SK-N-SH (cell line): ENCODE measurements around the gene BAHCC1. TPM values are rescaled to one million over a fixed set of nuclear protein-coding genes. Genes with fewer than 3 reads are reported as not detected.

Experiments used
- CTCF ChIA-PET: fragments of 300-600, 350-600 bp; formaldehyde crosslinking; extraction: SDS; loops from one replicate; lab custom pipeline; 2021; lab: Yijun Ruan, JAX
- POLR2A ChIA-PET: fragments of 350-600 bp; sonication (Branson Sonifier 250); formaldehyde crosslinking; extraction: SDS; loops from one replicate; lab custom pipeline; 2020; ENCODE audit warnings: antibody characterized with exemption, inconsistent platforms; lab: Yijun Ruan, JAX
- DNase-seq: peaks from one replicate; pipeline ENCODE4 v3.0.0; 2012
- H2AFZ ChIP-seq: fragments of 200-600 bp; sonication (generic); 2 replicates; pipeline ENCODE4 v1.8.1; 2016; ENCODE audit warnings: antibody characterized with exemption, mild to moderate bottlenecking, low read depth
- H3F3A ChIP-seq: fragments of 200-600 bp; sonication (generic); replicated peaks from 2 replicates; pipeline ENCODE3; 2016; ENCODE audit warnings: antibody characterized with exemption, mild to moderate bottlenecking; ENCODE audit not compliant: insufficient read depth
- H3K27ac ChIP-seq, 2 experiments: fragments of 200-500 bp in 1 of 2; fragments of 200-600 bp in 1 of 2; sonication (Bioruptor generic) in 1 of 2; sonication (generic), shearing (Covaris generic) in 1 of 2; 2 replicates each; pipeline versions ENCODE4 v1.5.1 to v1.6.1; 2014 to 2016; ENCODE audit warnings: low read depth in 2 of 2, inconsistent platforms in 1 of 2, low read length in 1 of 2, mild to moderate bottlenecking in 1 of 2, mixed read lengths in 1 of 2
- H3K27me3 ChIP-seq: fragments of 200-600 bp; sonication (generic), shearing (Covaris generic); 2 replicates; pipeline ENCODE4 v1.6.1; 2016; ENCODE audit warnings: mixed run types; ENCODE audit not compliant: insufficient read depth
- H3K36me3 ChIP-seq, 2 experiments: fragments of 200-500 bp in 1 of 2; fragments of 200-600 bp in 1 of 2; sonication (Bioruptor generic) in 1 of 2; sonication (generic) in 1 of 2; replicated peaks in 1 of 2; 2 replicates each; pipeline versions ENCODE3 to v1.5.1; 2014 to 2016; ENCODE audit warnings: low read length in 1 of 2, mild to moderate bottlenecking in 1 of 2; ENCODE audit not compliant: insufficient read depth in 2 of 2, control insufficient read depth in 1 of 2
- H3K4me1 ChIP-seq, 2 experiments: fragments of 200-500 bp in 1 of 2; fragments of 200-600 bp in 1 of 2; sonication (Bioruptor generic) in 1 of 2; sonication (generic), shearing (Covaris generic) in 1 of 2; 2 replicates each; pipeline versions ENCODE4 v1.5.1 to v1.6.1; 2014 to 2016; ENCODE audit warnings: low read depth in 1 of 2, low read length in 1 of 2, mixed run types in 1 of 2; ENCODE audit not compliant: insufficient read depth in 2 of 2, control insufficient read depth in 1 of 2
- H3K4me2 ChIP-seq: fragments of 200-600 bp; sonication (generic), shearing (Covaris generic); 2 replicates; pipeline ENCODE4 v1.6.1; 2017; ENCODE audit warnings: mixed run types
- H3K4me3 ChIP-seq, 2 experiments: fragments of 200-500 bp in 1 of 2; fragments of 200-600 bp in 1 of 2; sonication (Bioruptor generic) in 1 of 2; sonication (generic), shearing (Covaris generic) in 1 of 2; 2 replicates each; pipeline versions ENCODE4 v1.5.1 to v1.8.1; 2014 to 2016; ENCODE audit warnings: low read depth in 2 of 2, inconsistent platforms in 1 of 2, low read length in 1 of 2, mild to moderate bottlenecking in 1 of 2, mixed read lengths in 1 of 2, moderate library complexity in 1 of 2
- H3K79me2 ChIP-seq: fragments of 200-600 bp; sonication (generic); 2 replicates; pipeline ENCODE4 v1.8.1; 2017; ENCODE audit warnings: mild to moderate bottlenecking; ENCODE audit not compliant: insufficient read depth
- H3K9ac ChIP-seq: fragments of 200-600 bp; sonication (generic); 2 replicates; pipeline ENCODE4 v1.6.1; 2017; ENCODE audit warnings: mixed run types
- H3K9me2 ChIP-seq: fragments of 200-600 bp; sonication (generic); 2 replicates; pipeline ENCODE4 v1.6.1; 2017; ENCODE audit warnings: mixed run types
- H3K9me3 ChIP-seq: fragments of 200-600 bp; sonication (generic); 2 replicates; pipeline ENCODE4 v1.6.1; 2017; ENCODE audit warnings: mixed run types, mild to moderate bottlenecking, moderate library complexity
- H4K20me1 ChIP-seq: fragments of 200-600 bp; sonication (generic); 2 replicates; pipeline ENCODE4 v1.6.1; 2017; ENCODE audit warnings: mild to moderate bottlenecking, mixed run types; ENCODE audit not compliant: insufficient read depth
- EZH2phosphoT487 ChIP-seq: fragments of 200-600 bp; sonication (generic); IDR thresholded peaks from 2 replicates; pipeline ENCODE4 v1.6.1; 2017; ENCODE audit warnings: low read depth, mixed run types, mild to moderate bottlenecking, antibody characterized with exemption, moderate library complexity, borderline replicate concordance
- FOSL2 ChIP-seq: IDR thresholded peaks from 2 replicates; pipeline ENCODE4 v1.4.0; 2012; ENCODE audit warnings: low read depth, mild to moderate bottlenecking, moderate library complexity, borderline replicate concordance
- FOXJ3 ChIP-seq: sonication (generic); formaldehyde crosslinking; IDR thresholded peaks from 2 replicates; pipeline ENCODE4 v1.5.1; 2020; ENCODE audit warnings: mild to moderate bottlenecking, missing genetic modification reagents
- GATA2 ChIP-seq: sonication (generic); formaldehyde crosslinking; IDR thresholded peaks from 2 replicates; pipeline ENCODE4 v1.5.0; 2020; ENCODE audit warnings: mild to moderate bottlenecking, missing genetic modification reagents
- MAX ChIP-seq: IDR thresholded peaks from 2 replicates; pipeline ENCODE4 v1.4.0; 2012; ENCODE audit warnings: low read depth
- MEF2A ChIP-seq: IDR thresholded peaks from 2 replicates; pipeline ENCODE4 v1.4.0; 2012; ENCODE audit warnings: low read depth, borderline replicate concordance
- MXI1 ChIP-seq: IDR thresholded peaks from 2 replicates; pipeline ENCODE4 v1.6.1; 2012; ENCODE audit warnings: mild to moderate bottlenecking, low read depth, low read length, improper control_type of control experiment
- NRF1 ChIP-seq: IDR thresholded peaks from 2 replicates; pipeline ENCODE4 v1.6.1; 2012; ENCODE audit warnings: low read depth, mild to moderate bottlenecking, low read length
- RCOR1 ChIP-seq: fragments of 150-350 bp; IDR thresholded peaks from 2 replicates; pipeline ENCODE4 v1.6.1; 2017; ENCODE audit warnings: antibody characterized with exemption, low read length
- REST ChIP-seq: IDR thresholded peaks from 2 replicates; pipeline ENCODE4 v1.6.1; 2012; ENCODE audit warnings: mild to moderate bottlenecking, low read depth, low read length, moderate library complexity
- RFX5 ChIP-seq: IDR thresholded peaks from 2 replicates; pipeline ENCODE4 v1.6.1; 2012; ENCODE audit warnings: mild to moderate bottlenecking, improper control_type of control experiment, low read length
- TCF12 ChIP-seq: IDR thresholded peaks from 2 replicates; pipeline ENCODE4 v1.4.0; 2012
- TEAD4 ChIP-seq: IDR thresholded peaks from 2 replicates; pipeline ENCODE4 v1.4.0; 2012; ENCODE audit warnings: mild to moderate bottlenecking, borderline replicate concordance; ENCODE audit not compliant: insufficient read depth
- USF2 ChIP-seq: fragments of 150-350 bp; IDR thresholded peaks from 2 replicates; pipeline ENCODE4 v1.6.1; 2017; ENCODE audit warnings: antibody characterized with exemption, low read length, low read depth, borderline replicate concordance
- WGBS: methylation state at CpG from one replicate; pipeline ENCODE4 v1.1.6; 2017; ENCODE audit warnings: low lambda C conversion rate; 5-methylcytosine and 5-hydroxymethylcytosine counted together
- polyA plus RNA-seq, 3 experiments: library from polyadenylated mRNA; depleted of rRNA; stranded (reverse); fragments of >200 nt; gene quantifications; 2 replicates each; pipeline ENCODE4 v1.2.3, GENCODE V29; 2012
- TF ChIP-seq, protein P1 (sequence below): fragments of 200-600 bp; sonication (generic); IDR thresholded peaks from 2 replicates; pipeline ENCODE4 v1.6.1; 2017; ENCODE audit warnings: antibody characterized with exemption, mild to moderate bottlenecking, moderate library complexity

Gene BAHCC1
- polyA plus RNA-seq, 1 of the 3 experiments (the other 2 are of a cell fraction): 6.4 TPM

- H3K27me3 ChIP-seq: no peaks in the 10 kb centered on the region
- H3K9me3 ChIP-seq: no peaks in the 10 kb centered on the region
- TF ChIP-seq MAX (no peak), FOSL2 (no peak), MXI1 (no peak), MEF2A (no peak), REST (no peak), RCOR1 (no peak), EZH2phosphoT487 (no peak), GATA2 (no peak), FOXJ3 (no peak)
- TF ChIP-seq, all 33 proteins: peak for 0
- H4K20me1 ChIP-seq: no peaks in the 10 kb centered on the region
- H2AFZ ChIP-seq: no peak overlapping the region
- POLR2A ChIA-PET: no interaction called here
- no peak overlapping the region for H3K27ac ChIP-seq
- CTCF ChIA-PET: interaction anchor here (0.9 to 3.3 kb wide), 4 partner anchors 10 to 20 kb away, joined by 3 to 34 read pairs (median 9); no protein-coding TSS in a partner anchor
- WGBS: 93% methylated on average over 3 of the region's 6 CpGs
- no peak for DNase-seq
- no peak overlapping the region for H3K9ac ChIP-seq
- H3K4me2 ChIP-seq: no peak overlapping the region
- H3K4me1 ChIP-seq: peaks cover 0 to 16% of the 10 kb centered on the region in 2 experiments; a peak in 1 of 4 replicates
- H3F3A ChIP-seq: peaks cover 4% of the 10 kb centered on the region
- H3K4me3 ChIP-seq: no peak overlapping the region
- H3K9me2 ChIP-seq: no peaks in the 10 kb centered on the region
- H3K79me2 ChIP-seq: no peaks in the 10 kb centered on the region
- no peaks in the 10 kb centered on the region for H3K36me3 ChIP-seq
Measured at GRCh38 chr17:81382851-81383250, 12.4 kb upstream of the BAHCC1 start.

DNA sequence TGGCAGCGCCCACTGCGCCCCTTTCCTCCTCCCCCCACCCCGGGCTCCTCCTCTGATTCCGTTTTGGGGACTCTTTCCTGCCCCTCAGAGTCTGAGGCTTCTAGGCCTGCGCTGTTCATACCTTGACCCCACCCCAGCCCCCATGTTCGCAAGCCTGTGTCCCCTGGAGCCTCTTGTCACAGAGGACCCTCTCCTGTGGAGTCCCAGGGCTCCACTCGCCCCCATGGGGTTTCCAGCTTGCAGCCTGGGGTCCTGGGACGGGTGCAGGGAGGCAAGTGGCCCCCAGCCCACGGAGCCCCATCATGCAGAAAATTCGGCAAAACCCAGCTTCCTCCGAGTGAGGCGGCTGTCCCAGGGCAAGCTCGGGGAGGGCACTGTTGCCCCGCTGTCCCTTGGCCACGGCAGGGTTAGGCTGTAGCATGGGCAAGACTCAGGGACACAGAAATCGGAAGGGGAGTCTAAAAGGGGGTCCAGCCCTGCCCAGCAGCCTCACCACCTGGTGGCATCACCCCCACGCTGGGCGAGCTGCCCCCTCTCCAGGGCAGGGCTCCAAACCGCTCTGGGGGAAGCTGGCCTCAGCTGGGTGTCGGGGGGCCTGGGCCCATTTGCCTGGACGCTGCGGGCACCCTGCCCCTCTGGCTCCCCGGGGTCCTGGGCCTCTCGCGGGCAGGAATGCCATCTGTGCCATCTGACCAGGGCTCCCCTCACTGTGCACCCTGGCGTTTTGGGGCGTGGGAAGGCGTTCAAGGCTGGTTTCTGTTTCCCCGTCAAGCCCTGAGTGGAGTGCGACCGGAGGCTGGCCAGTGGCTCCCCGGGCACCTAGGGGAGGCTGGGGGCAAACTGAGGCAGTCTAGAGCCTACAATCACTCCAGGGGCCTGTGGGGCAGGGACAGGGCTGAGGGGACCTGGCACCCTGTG, 11.5 kb upstream of the BAHCC1 start:
- WGBS: 83% methylated on average over 20 of the region's 32 CpGs
- no peaks in the 10 kb centered on the region for H3K36me3 ChIP-seq
- no peak overlapping the region for H3K4me2 ChIP-seq
- H3K27ac ChIP-seq: no peak overlapping the region
- H3K4me1 ChIP-seq: peaks cover 0 to 23% of the 10 kb centered on the region in 2 experiments; a peak in 1 of 4 replicates
- no peak for DNase-seq
- no peak overlapping the region for H3K4me3 ChIP-seq
- H3K27me3 ChIP-seq: no peaks in the 10 kb centered on the region
- TF ChIP-seq, protein P1, sequence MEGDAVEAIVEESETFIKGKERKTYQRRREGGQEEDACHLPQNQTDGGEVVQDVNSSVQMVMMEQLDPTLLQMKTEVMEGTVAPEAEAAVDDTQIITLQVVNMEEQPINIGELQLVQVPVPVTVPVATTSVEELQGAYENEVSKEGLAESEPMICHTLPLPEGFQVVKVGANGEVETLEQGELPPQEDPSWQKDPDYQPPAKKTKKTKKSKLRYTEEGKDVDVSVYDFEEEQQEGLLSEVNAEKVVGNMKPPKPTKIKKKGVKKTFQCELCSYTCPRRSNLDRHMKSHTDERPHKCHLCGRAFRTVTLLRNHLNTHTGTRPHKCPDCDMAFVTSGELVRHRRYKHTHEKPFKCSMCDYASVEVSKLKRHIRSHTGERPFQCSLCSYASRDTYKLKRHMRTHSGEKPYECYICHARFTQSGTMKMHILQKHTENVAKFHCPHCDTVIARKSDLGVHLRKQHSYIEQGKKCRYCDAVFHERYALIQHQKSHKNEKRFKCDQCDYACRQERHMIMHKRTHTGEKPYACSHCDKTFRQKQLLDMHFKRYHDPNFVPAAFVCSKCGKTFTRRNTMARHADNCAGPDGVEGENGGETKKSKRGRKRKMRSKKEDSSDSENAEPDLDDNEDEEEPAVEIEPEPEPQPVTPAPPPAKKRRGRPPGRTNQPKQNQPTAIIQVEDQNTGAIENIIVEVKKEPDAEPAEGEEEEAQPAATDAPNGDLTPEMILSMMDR: no peak
- TF ChIP-seq GATA2 (no peak), NRF1 (no peak), RFX5 (no peak), MEF2A (no peak), USF2 (no peak), TEAD4 (no peak), FOSL2 (no peak), TCF12 (no peak)
- H3K9me2 ChIP-seq: no peaks in the 10 kb centered on the region
- H3K79me2 ChIP-seq: no peaks in the 10 kb centered on the region
- H4K20me1 ChIP-seq: no peaks in the 10 kb centered on the region
- ChIA-PET CTCF (interaction anchor here (0.9 to 3.3 kb wide), 3 partner anchors 11 to 96 kb away, joined by 3 to 34 read pairs (median 3); no protein-coding TSS in a partner anchor), POLR2A (no interaction called here)
- peaks cover 4% of the 10 kb centered on the region for H3F3A ChIP-seq
- no peaks in the 10 kb centered on the region for H3K9me3 ChIP-seq
- no peak overlapping the region for H2AFZ ChIP-seq
- H3K9ac ChIP-seq: no peak overlapping the region
